Stimulated activated CD8-positive, alpha-beta memory T cell treated with anti-CD3 and anti-CD28 coated beads, Interleukin-15, amount 100 ng/mL, for 1 hour (primary cell): ENCODE measurements around the gene H6PD.

Experiments
- DNase-seq: peaks from one replicate; pipeline ENCODE4 v3.0.0-alpha.2; 2020; ENCODE audit warnings: low read depth

The H6PD gene

GRCh38 chr1:9241891-9242290 lies 7.3 kb downstream of the H6PD start:
- DNase-seq, result no peak

- no peak for DNase-seq
These were observed 7.9 kb downstream of the H6PD start for GRCh38 chr1:9242338-9242969.

DNA sequence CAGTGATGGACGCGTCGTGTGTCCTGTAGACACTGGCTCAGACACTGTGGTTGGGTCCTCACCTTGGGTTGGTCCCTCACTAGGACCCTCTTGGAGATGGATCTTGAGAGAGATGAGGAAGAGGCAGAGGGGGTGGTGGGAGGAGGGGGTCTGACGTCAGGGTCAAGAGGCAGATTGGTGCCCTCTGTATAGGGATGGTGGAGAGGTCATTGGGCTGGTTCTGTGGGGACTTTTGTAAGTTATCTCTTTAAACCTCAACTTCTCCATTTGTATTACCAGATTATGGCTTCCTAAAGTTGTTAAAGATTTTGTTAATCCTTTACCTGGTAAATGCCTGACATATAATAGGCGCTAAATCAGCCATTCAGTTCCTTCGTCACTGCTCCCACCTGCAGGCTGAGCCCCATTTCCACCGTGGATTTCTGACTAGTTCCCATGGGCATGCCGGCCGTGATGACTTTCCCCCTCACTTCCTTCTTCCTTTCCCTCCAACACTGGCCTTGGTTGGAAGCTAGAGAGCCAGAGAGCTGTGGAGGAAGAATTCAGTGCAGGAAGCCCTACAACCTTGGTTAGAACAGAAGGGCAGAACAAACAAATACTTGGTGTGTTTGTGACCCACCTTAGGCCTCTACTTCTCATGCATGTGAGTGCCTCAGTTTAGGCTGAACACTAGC lies 8.6 kb downstream of the H6PD start:
- DNase-seq, result no peak

DNA sequence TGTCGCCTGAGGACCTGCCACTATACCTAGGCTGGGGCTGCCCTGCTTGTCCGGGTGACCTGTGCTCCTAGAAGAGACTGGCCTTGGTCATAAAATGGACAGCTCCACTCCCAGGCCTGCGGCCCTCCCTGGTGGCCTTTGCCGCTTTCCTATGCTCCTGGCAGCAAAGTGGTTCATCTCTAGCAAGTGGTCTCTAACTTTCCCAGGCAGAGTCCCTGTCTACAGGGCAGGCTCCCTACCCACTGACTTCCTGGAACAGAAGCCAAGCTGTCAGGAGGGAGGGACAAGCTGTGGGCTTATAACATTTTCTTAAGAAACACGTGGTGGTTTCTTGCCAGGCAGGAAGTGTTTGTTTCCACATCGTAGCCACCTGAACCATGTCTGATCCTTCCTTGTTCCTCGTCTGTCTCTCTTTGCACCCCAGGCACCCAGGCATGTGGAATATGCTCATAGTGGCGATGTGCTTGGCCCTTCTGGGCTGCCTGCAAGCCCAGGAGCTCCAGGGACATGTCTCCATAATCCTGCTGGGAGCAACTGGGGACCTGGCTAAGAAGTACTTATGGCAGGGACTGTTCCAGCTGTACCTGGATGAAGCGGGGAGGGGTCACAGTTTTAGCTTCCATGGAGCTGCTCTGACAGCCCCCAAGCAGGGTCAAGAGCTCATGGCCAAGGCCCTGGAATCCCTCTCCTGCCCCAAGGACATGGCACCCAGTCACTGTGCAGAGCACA lies 10.1 kb downstream of the H6PD start:
- no peak for DNase-seq

DNA sequence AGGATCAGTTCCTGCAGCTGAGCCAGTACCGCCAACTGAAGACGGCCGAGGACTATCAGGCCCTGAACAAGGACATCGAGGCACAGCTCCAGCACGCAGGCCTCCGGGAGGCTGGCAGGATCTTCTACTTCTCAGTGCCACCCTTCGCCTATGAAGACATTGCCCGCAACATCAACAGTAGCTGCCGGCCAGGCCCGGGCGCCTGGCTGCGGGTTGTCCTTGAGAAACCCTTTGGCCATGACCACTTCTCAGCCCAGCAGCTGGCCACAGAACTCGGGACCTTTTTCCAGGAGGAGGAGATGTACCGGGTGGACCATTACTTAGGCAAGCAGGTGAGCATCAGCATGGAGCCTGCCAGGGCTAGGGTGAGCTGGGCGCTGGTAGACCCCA lies 10.7 kb downstream of the H6PD start:
- DNase-seq, result no peak

- no peak for DNase-seq
These were observed 11.1 kb downstream of the H6PD start for GRCh38 chr1:9245661-9246060.

DNA sequence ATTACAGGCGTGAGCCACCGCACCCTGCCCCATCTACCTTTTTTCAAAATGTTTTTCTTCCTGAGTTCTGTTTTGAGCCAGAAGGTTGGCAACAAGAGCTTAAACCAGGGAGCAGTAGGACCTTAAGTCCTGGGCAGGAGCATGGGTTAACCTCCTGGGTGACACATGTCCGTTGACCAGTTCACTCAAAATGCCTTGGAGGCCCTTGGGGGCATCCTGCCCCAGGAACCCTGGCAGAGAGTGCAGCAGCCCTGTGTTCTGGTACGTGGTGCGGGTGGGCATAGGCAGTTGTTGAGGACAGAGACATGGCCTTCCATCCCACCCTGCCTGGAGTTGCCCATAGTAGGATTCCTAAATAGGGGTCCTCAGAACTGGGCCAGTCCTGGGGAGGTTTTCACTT lies 11.6 kb downstream of the H6PD start:
- DNase-seq, result no peak

- no peak for DNase-seq
These were observed 12.5 kb downstream of the H6PD start for GRCh38 chr1:9246841-9247785.

- no peak for DNase-seq
These were observed 13.3 kb downstream of the H6PD start for GRCh38 chr1:9247894-9248293.

DNA sequence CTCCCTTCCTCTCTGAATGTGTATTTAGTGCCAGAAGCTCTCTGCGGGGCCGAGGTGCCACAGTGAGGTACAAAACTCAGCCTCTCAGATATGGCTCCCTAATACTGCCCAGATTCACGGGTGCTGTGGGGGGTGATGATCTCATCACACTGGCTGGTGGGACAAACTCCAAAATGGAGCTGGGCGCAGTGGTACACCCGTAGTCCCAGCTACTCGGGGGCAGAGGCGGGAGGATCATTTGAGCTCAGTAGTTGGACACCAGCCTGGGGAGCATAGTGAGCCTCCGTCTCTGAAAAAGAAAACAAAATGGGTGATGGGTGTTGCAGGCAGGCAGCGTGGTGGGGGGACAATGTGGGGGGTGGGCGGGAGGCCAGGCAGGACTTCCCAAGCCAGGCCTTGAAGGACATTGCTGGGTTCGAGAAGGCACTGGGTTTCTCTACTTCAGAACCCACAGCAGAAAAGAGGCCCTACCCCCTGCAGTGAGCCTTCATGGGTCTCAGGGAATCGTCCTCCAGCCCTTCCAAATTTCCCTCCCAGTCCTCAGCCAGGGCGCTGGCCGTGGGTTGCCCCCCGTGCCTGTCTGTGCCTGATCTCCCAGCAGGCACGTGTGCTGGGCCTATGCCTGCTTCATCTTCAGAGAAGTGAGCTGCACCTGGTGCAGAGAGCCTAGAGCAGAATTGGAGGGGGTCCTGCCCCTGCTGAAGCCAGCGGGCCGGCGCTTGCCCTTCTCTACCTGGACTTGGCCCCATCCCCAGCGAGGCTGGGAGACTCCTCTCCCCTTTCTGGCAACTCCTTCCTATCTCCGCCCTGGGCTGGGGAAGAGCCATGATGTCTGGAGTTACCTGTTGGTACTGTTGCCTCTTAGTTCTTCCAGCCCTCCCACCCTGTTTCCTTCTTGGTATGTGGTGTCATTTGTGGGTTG lies 14.0 kb downstream of the H6PD start:
- no peak for DNase-seq

- no peak for DNase-seq
These were observed 14.6 kb downstream of the H6PD start for GRCh38 chr1:9249263-9249533.

DNA sequence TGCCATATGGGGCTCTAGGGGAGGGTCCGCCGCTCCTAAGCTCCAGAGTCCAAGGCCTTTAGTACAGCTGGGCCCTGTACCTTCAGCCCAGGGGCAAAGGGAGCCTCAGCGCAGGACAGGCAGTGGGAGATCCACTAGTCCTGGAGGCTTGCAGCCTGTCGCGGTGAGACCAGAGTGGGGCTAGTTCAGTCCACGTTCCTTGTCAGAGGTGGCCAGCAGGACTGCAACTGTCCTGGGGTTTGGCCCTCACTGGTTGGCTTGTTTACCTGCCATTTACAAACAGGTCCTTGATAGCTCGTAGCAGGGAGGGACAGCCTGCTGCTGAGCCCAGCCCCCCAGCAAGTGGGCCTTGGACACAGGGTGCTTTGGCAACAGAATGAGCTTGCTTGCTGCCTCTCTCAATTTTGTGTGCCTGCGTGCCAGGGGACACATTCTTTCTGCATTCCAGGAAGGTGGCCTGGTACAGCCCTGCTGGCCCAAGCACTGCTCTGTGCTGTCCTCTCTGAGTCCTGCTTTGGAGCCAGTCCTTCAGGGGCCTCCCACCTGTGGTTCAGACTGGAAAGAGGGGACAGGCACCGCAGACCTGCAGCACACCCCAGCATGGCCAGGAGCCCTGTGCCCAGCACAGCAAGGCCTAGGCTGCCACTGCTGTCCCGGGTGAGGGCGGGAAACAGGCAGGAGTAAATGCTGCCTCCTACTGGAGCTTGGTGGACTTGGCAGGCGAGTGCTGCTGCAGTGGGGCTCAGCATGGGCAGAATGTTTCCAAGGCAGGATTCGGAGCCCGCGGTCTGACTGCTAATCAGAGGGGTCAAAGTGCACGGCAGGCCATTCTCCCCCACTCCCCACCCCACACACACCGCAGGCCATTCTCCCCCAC lies 15.2 kb downstream of the H6PD start:
- DNase-seq, result no peak

GRCh38 chr1:9250411-9251381 lies 16.1 kb downstream of the H6PD start:
- DNase-seq, result no peak

DNA sequence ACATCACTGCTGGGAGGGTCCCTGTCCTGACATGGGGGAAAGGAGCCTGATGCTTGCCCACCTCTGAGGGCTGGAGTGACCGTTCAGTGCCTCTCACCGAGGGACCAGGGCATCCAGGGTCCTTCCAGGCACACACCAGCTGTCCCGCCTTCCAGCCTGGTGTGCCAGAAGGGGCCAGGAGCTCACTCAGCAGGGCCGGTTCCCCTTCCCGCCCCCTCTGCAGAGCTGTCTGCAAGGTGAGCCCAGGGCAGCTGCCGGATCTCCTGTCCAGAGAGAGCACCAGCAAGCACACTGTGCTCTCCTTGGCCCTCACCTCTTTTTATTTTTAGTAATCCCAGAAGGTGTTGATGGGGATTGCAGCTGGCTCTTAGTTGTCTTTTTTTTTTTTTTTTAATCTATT lies 16.9 kb downstream of the H6PD start:
- DNase-seq, result no peak

GRCh38 chr1:9253004-9253403 lies 18.4 kb downstream of the H6PD start:
- DNase-seq, result no peak

DNA sequence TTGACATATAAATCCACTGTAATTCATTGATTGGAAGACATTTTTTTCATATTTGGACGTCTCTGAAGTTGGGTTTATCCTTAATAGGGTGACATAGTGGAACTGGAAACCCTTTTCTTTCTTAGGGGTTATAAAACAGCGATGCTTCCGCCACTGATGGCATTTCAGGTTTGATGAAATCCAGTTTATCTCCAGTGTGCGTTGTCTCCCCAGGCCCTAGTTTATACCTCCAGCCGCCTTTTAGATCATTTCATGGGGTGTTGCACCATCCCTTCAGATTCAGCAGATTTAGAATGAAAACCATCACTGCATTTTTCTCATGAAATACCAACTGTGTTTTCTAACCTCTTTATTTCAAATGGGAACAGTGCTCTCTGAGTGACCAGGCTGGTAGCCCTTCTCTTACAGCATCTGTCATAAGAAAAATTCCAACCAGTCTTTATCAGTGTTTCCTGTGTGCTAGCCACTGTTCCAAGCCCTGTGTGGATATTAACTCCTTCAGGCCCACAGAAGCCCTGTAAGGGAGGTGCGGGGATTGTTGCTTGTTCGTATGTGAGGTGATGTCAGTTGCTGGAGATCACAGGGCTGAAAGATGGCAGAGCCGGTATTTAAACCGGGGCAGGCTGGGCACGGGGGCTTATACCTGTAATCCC lies 19.0 kb downstream of the H6PD start:
- DNase-seq, result no peak

DNA sequence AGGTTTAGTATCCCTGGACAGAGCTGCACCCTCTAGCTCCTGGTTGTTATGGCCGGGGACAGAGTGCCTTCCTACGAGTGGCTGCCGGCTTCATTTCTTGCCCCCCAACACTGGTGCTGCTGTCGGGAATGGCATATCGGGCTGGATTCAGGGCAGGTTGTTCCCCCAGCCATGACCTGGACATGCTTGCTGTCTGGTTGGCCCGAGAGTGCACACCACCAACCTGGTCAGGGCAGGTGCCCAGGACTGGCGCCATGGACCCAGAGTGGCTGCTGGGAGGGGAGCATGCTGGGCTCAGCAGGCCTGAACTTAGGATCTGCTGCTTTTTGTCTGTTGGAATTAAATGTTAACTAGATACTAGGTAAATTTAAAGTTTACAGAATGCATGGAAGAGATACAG lies 21.8 kb downstream of the H6PD start:
- DNase-seq, result no peak

DNA sequence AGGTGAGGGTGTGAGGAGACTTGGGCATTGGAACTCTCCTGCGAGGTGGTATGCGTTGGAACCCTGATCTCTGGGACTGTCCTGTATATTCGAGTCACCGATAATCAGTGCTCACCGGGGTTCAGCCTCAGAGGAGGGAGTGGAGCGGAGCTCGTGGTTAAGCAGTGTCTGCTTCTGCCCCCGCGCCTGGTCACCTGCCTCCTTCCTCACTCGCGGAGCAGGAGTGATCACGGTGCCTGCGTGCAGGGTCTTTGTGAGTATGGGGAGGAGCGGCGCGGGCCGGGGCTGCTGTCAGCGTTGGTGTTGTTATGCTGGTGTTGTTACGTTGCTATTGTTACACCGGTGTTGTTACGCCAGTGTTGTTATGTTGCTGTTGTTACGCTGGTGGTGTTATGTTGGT lies 23.3 kb downstream of the H6PD start:
- DNase-seq, result no peak

DNA sequence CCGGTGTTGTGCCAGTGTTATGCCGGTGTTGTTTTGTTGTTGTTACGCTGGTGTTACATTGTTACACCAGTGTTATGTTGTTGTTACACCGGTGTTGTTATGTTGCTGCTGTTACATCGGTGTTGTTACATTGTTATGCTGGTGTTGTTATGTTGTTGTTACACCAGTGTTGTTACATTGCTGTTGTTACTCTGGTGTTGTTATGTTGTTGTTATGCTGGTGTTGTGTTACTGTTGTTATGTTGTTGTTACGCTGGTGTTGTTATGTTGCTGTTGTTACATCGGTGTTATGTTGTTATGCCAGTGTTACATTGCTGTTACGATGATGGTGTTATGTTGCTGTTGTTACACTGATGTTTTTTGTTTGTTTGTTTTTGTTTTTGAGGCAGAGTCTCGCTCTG lies 24.1 kb downstream of the H6PD start:
- DNase-seq, result no peak
